Upper lobe of right lung (tissue), 1 donor: ENCODE results near the gene SCUBE2. TPM values are rescaled to one million over a fixed set of nuclear protein-coding genes. Genes with fewer than 3 reads are reported as not detected.
A peak's percentile ranks its signal among the peaks of the same experiment; 100 is the strongest.

Source experiments
- ATAC-seq: fragments of 200-7000 bp; cut with Tn5 transposase; one replicate; pipeline ENCODE4 v1.9.1; 2020; ENCODE audit warnings: mild to moderate bottlenecking, moderate library complexity
- DNase-seq: peaks from one replicate; pipeline ENCODE4 v3.0.0-alpha.2; 2020
- H3K27ac ChIP-seq: fragments of 200-600 bp; one replicate; pipeline ENCODE4 v1.8.0; 2022
- H3K27me3 ChIP-seq: fragments of 200-600 bp; one replicate; pipeline ENCODE4 v1.8.0; 2022; ENCODE audit warnings: mild to moderate bottlenecking
- H3K36me3 ChIP-seq: fragments of 200-600 bp; one replicate; pipeline ENCODE4 v1.8.0; 2022
- H3K4me1 ChIP-seq: fragments of 200-600 bp; one replicate; pipeline ENCODE4 v1.8.0; 2022
- H3K4me3 ChIP-seq: fragments of 200-600 bp; one replicate; pipeline ENCODE4 v1.8.0; 2022; ENCODE audit warnings: mild to moderate bottlenecking
- H3K9me3 ChIP-seq: fragments of 200-600 bp; one replicate; pipeline ENCODE4 v1.8.0; 2022
- CTCF ChIP-seq: fragments of 200-600 bp; IDR thresholded peaks from one replicate; pipeline ENCODE4 v1.8.0; 2022; ENCODE audit warnings: antibody characterized with exemption
- intact Hi-C: fragments of 100-400 bp; cut with DNase I; formaldehyde crosslinking; loops from one replicate; pipeline ENCODE4 v1.11.0; 2022
- total RNA-seq: library from RNA; stranded (reverse); fragmentation: NEBNext Ultra II Directional; extraction: Animal tissue kit (Norgen Biotek cat#: 25700); gene quantifications from one replicate; pipeline ENCODE4 v1.2.1, GENCODE V29; 2021
- donor health status: DM: no; HTN: yes; CAD: no; lungs with severe emphysema.

Gene SCUBE2
- total RNA-seq, 1 donor from 2014 or later: 9.9 TPM

GRCh38 chr11:9039198-9039597 lies 52.2 kb downstream of the SCUBE2 start:
- Histone ChIP-seq H3K36me3 (no peaks in the 10 kb centered on the region), H3K27ac (no peak overlapping the region), H3K4me3 (no peak overlapping the region), H3K27me3 (no peaks in the 10 kb centered on the region), H3K4me1 (peaks cover 8% of the 10 kb centered on the region), H3K9me3 (no peaks in the 10 kb centered on the region)
- DNase-seq (no peak), ATAC-seq (peak; percentile 61)
- intact Hi-C loops: no loop called here
- TF ChIP-seq CTCF: no peak

- H3K4me3 ChIP-seq: no peak overlapping the region
- H3K27me3 ChIP-seq: no peaks in the 10 kb centered on the region
- no peak for TF ChIP-seq CTCF
- no peaks in the 10 kb centered on the region for H3K9me3 ChIP-seq
- intact Hi-C loops: no loop called here
- H3K4me1 ChIP-seq: peaks cover 8% of the 10 kb centered on the region
- DNase-seq: no peak
- H3K36me3 ChIP-seq: no peaks in the 10 kb centered on the region
- peak overlapping the region; percentile 13 for H3K27ac ChIP-seq
- peak; percentile 83 for ATAC-seq
These were observed 52.9 kb downstream of the SCUBE2 start for GRCh38 chr11:9038541-9038940.

- Histone ChIP-seq H3K36me3 (no peaks in the 10 kb centered on the region), H3K27me3 (no peaks in the 10 kb centered on the region), H3K4me3 (no peak overlapping the region), H3K4me1 (peaks cover 8% of the 10 kb centered on the region), H3K27ac (no peak overlapping the region), H3K9me3 (no peaks in the 10 kb centered on the region)
- DNase-seq (no peak), ATAC-seq (no peak)
- TF ChIP-seq CTCF: no peak
- intact Hi-C loops: no loop called here
These were observed 53.4 kb downstream of the SCUBE2 start for GRCh38 chr11:9037963-9038362.

- Histone ChIP-seq H3K4me3 (no peak overlapping the region), H3K27me3 (no peaks in the 10 kb centered on the region), H3K4me1 (peaks cover 8% of the 10 kb centered on the region), H3K9me3 (no peaks in the 10 kb centered on the region), H3K27ac (no peak overlapping the region), H3K36me3 (no peaks in the 10 kb centered on the region)
- ATAC-seq (no peak), DNase-seq (no peak)
- no peak for TF ChIP-seq CTCF
- intact Hi-C loops: no loop called here
These were observed 54.2 kb downstream of the SCUBE2 start for GRCh38 chr11:9037046-9037780.

GRCh38 chr11:9030601-9031000 lies 60.8 kb downstream of the SCUBE2 start:
- H3K27ac ChIP-seq: no peak overlapping the region
- intact Hi-C loops: no loop called here
- TF ChIP-seq CTCF: no peak
- no peaks in the 10 kb centered on the region for H3K27me3 ChIP-seq
- no peak overlapping the region for H3K4me3 ChIP-seq
- DNase-seq (no peak), ATAC-seq (peak; percentile 37)
- no peaks in the 10 kb centered on the region for H3K9me3 ChIP-seq
- no peaks in the 10 kb centered on the region for H3K4me1 ChIP-seq
- no peaks in the 10 kb centered on the region for H3K36me3 ChIP-seq

- DNase-seq: no peak
- Histone ChIP-seq H3K36me3 (no peaks in the 10 kb centered on the region), H3K9me3 (no peaks in the 10 kb centered on the region), H3K4me3 (no peak overlapping the region), H3K4me1 (no peaks in the 10 kb centered on the region), H3K27ac (no peak overlapping the region), H3K27me3 (no peaks in the 10 kb centered on the region)
- no peak for ATAC-seq
- TF ChIP-seq CTCF: no peak
- intact Hi-C loops: no loop called here
These were observed 62.0 kb downstream of the SCUBE2 start for GRCh38 chr11:9029422-9029821.
